ENCODE results near the gene DOCK8.

DNA sequence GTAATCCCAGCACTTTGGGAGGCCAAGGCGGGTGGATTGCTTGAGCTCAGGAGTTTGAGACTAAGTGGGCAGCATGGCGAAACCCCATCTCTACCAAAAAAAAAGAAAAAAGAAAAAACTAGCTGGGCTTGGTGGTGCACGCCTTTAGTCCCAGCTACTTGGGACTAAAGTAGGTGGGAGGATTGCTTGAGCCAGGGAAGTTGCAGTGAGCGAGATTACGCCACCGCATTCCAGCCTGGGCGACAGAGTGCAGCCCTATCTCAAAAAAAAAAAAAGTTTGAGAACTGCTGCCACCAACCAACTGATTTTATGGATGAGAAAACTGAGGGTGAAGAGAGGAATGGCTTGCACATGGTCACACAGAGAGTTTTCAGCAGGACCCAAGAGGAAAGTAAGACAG, 175.1 kb downstream of the DOCK8 start:
- TF ChIP-seq POLR2A (IDR thresholded peaks at IDR 0.05), result no peak
- no peak for TF ChIP-seq POLR2AphosphoS5 (IDR thresholded peaks at IDR 0.05)
- TF ChIP-seq, protein P1, sequence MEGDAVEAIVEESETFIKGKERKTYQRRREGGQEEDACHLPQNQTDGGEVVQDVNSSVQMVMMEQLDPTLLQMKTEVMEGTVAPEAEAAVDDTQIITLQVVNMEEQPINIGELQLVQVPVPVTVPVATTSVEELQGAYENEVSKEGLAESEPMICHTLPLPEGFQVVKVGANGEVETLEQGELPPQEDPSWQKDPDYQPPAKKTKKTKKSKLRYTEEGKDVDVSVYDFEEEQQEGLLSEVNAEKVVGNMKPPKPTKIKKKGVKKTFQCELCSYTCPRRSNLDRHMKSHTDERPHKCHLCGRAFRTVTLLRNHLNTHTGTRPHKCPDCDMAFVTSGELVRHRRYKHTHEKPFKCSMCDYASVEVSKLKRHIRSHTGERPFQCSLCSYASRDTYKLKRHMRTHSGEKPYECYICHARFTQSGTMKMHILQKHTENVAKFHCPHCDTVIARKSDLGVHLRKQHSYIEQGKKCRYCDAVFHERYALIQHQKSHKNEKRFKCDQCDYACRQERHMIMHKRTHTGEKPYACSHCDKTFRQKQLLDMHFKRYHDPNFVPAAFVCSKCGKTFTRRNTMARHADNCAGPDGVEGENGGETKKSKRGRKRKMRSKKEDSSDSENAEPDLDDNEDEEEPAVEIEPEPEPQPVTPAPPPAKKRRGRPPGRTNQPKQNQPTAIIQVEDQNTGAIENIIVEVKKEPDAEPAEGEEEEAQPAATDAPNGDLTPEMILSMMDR (IDR thresholded peaks at IDR 0.05 in 8 of 11, conservative IDR thresholded peaks at IDR 0.05 in 3 of 11), result no peak
